Renal pelvis (tissue), 4 donors: ENCODE data around the gene MYO1C. TPM values are rescaled to one million over a fixed set of nuclear protein-coding genes. Genes with fewer than 3 reads are reported as not detected.
"Not testable (repeated sequence)": the region's sequence is repeated elsewhere in the genome, so short reads cannot be mapped to it uniquely, and the experiment has no call there.

ENCODE experiments used
- DNase-seq: peaks from one replicate; pipeline ENCODE4 v3.0.0-alpha.2; 2013
- polyA plus RNA-seq, 3 donors: library from polyadenylated mRNA; unstranded; fragments of 120-200 nt; gene quantifications; one replicate each; pipeline ENCODE4 v1.2.1, GENCODE V29; 2013; ENCODE audit not compliant: insufficient read length in 3 of 3

MYO1C gene
- polyA plus RNA-seq, 3 donors: 67.4 to 82.2 (median 71.6) TPM

GRCh38 chr17:1515640-1516387 is 23.3 kb upstream of the MYO1C start:
- peak; percentile 88 for DNase-seq

DNA sequence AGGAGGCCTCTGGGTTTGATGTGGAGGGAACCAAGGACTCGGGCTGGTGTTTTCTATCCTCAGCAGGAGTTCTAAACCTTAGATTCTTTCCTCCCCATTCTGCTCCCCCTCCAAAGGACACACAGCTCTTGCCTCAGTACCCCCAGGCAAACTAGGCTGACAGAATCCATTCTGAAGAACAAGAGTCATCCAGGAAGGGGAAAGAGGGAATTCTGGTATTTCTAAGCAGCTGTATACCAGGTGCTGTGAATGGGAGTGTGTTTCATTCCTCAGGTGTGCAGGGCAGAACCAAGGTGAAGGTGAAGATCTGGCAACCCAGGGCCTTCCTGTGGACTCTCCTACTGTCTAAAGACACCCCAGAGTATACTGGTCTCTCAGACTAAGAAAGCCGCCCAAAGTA is 19.9 kb upstream of the MYO1C start:
- no peak for DNase-seq

DNA sequence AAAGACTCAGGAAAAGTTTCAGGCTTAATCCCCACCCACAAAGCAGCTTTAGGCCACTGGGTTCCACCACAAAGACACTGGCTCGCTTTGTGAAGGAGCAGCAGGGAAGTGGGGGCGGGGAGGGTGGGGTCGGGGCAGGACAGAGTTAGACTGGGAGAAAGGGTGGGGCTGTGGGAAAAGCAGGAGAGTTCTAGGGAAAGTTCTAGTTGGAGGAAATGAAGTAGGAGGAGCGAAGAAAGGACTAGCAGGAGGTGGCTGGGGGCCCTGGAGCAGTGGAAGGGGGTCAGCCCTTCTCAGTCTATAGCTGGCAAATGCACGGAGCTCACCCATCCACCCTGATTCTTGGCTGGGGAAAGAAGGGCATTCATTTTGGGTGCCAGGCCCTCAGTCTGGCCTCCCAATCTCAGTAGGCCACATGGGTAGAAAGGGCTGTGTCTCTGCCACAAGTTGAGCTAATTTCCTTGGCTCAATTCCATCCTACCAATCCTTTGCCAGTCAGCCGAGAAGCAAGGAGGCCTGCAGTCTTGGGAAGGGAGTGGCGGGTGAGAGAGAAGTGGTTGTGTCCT is 19.4 kb upstream of the MYO1C start:
- no peak for DNase-seq

DNA sequence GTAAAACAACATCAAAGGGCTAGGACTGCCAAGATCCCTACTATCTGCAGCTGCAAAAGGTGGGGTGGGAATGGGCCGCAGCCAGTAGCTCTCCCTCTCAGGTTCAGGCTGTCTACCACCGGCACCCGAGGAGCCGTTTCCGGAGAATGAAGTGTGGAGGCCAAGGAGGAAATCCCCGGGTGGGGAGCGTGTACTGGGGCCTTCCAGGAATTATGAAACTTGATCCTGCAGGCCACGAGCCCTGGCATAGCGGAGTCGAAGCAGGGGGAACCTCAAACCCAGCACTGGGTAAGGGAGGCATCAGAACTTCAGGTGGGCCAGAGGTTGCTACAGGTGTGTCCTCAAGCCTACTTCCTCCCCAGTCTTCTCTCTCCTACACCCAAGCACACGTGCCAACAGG is 18.8 kb upstream of the MYO1C start:
- DNase-seq: no peak

DNA sequence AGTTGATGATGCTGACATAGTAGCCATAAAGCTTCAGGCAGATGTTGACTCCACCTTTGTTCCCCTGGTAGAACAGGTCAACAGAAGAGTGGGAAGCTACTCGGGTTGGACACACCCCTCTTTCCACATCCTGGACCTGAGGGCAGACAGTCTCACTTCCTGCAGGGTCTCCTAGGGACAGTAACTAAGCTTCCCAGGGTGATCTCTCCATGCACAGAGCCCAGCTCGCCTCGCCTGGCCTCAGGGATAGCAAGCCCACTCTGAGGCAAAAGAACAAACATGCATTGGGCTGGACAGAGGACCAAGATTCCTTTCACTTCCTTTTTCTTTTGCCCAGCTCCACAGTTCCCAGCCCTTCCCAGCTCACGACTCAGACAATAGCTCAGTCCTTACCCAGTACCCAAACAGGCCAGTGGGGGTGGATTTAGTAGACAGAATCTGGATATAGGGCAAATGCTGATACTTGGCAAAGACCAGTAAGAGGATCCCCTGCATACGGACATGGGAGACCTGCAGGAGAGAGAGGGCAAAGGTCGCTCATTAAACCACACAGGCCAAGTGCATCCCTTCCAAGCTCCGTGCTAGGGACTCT is 16.9 kb upstream of the MYO1C start:
- DNase-seq: no peak

- not testable (repeated sequence) for DNase-seq
These were observed 16.2 kb upstream of the MYO1C start for GRCh38 chr17:1508709-1509108.

DNA sequence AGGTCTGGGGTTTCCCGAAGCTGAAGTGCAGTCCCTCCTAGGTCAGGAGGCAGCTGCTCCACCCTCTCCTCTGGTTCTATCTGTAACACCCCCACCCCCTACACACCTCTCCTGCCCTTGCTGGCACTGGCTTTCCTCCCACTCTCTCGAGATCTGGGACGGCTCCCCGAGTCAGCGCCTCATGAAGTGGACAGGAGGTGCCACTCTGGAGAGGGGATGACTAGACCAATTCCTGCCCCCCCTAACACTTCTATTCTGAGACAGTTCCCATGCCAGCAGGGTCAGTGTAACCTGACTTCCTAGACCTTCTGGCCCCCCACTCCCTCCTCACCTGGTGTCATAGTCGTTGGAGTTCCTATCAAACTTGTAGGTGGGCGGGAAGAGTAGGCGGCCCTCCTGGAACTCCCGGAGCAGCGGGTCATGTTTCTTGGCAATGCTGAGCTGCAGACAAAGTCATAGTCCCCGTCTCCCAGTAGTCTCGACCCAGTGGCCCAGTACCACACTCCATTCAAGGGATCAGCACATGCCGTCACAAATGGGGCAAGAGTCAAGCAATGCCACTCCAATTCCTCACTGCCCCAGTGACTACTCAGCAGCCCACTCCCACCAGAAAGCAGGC is 14.3 kb upstream of the MYO1C start:
- DNase-seq: no peak

GRCh38 chr17:1505586-1505985 is 13.1 kb upstream of the MYO1C start:
- no peak for DNase-seq

DNA sequence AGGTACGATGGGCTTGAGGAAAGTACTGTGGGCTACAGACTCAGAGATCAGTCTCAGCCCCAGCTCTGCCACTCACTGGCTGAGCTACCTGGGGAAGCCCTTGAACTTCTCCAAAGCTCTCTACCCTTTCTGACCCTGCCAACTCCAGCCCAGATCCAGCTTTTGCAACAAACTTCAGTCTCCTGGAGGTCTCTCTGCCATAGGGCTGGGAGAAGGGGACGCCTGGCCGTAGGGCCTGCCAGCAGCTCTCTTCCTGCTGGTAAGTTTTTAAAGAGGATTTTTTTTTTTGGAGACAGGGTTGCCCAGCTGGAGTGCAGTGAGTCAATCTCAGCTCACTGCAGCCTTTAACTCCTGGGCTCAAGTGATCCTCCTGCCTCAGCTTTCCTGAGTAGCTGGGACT is 12.4 kb upstream of the MYO1C start:
- DNase-seq: no peak

- no peak for DNase-seq
These were observed 11.2 kb upstream of the MYO1C start for GRCh38 chr17:1503699-1504098.

DNA sequence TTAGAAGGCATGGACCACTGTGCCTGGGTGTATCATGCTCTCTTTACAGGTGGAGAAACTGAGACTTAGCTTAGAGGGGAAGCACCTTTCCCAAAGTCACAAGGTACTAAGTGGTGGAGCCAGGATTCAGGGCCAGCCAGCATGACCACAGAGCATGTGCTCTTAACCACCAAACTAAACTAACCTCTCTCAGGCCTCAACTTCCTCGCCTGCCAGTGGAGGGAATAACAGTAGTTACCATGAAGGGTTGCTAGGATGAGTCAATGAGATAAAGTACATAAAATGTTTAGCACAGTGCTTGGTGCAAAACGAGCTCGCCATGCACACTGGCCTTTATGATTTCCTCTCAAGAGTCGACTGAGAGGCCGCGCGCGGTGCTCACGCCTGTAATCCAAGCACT is 6.4 kb upstream of the MYO1C start:
- DNase-seq: no peak

DNA sequence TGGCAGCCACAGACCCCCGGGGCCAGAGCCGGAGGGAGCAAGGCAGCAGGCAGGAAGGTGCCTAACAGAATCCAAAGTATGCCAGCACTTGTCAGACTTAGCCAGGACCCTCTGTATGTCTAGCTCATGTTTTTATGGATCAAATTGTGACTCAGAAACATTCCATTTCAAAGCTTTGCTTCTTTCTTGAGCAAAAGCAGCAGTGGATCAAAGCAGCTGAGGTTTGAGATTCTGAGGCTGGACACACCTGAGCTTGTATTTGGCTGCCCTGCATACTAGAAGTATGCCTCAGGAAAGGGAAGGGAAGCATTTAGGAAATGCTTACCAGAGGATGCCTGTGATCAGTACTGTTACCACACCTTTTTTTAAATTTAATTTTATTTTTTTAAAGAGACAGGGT is 5.7 kb upstream of the MYO1C start:
- no peak for DNase-seq

- DNase-seq: no peak
These were observed 5.3 kb upstream of the MYO1C start for GRCh38 chr17:1497831-1498230.

DNA sequence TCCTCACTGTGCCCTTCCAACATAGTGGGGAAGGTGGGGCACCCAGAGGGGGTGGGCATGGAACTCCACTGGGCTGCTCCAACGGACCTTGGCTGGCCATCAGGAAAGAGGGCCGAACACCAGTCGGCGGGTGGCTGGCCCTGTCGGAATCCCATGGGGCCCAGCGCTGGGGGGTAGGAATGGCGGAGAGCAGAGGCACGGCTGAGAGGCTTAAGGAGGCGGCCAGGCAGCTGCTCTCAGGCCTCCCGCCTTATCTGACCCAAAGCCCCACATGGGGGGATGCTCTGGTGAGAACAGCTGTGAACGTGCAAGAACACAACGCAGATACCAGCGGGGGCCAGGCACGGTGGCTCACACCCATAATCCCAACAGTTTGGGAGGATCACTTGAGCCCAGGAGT is 4.4 kb upstream of the MYO1C start:
- DNase-seq: no peak

- DNase-seq: no peak
These were observed 2.9 kb upstream of the MYO1C start for GRCh38 chr17:1495265-1495989.

DNA sequence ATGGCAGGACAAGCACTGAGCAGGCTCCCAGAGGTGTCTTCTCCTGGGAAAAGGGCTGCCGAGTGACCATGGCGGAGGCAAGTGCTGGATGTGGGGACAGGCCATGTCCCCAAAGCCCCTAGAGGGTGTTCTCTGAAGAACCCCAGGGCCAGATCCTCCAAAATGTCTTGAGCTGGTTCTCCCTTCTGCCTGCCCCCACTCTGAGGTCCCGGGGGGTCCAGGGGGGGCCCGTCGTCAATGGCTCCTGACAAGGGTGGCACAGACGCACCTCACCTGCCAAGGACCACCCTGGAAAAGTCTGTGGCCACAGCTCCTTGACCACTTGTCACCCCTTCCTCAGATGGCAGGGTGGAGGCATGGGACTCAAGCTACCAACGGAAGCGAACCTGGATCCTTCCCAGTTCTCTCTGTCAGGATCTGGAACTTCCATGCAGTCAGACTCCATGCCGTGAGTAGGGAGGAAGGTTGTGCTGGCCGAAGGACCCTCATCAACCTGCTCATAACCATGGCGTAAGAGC is 2.3 kb upstream of the MYO1C start:
- no peak for DNase-seq

DNA sequence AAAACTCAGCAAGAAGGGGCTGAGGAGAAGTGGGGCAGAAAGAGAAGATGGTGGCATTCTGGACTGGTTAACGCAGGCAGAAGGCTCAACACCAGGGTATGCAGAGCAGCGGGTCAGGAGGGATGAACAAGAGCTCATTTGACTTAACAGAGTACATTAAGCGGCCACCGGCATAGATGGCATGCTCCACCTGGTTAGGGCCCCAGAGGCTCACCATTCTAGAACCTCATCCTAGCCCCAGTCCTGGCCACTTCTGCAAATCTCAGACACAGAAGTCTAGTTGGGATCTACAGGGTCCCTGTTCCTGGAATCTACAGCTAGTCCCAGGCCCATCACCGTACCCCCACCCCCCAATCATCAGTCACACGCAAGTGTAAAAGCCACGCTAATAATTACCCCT is 1.7 kb upstream of the MYO1C start:
- no peak for DNase-seq

DNA sequence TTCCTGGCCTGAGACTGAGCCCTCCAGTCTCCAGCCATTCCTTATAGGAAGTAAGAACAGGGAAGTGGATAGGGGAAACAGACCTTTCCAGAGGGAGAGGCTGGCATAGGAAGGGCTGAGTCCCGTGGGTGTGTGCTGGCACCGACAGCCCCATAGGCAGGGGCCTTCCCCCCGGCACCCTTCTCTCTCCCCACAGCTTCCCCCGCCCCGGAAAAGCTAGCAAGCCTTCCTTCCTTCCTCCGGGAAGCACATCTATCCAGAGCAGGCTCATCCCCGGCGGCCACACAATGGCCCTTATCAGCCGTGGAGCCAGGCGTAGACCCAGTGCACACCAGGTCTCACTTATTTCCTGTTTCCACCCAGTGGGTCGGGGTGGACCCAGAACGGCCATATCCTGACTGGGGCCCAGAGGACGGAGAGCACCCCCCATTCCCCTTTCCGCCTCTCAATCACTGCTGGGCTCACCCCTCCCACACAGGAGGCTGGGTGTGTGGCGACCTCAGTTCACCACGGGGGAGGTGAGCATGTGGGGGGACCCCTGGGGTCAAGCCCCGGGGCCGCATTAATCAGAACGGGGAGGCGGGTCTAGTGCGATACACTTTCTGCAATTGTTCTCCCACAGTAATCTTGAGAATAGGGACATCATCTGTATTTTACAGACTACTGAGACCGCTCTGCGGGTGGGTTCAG is 950 bp upstream of the MYO1C start:
- DNase-seq: no peak

DNA sequence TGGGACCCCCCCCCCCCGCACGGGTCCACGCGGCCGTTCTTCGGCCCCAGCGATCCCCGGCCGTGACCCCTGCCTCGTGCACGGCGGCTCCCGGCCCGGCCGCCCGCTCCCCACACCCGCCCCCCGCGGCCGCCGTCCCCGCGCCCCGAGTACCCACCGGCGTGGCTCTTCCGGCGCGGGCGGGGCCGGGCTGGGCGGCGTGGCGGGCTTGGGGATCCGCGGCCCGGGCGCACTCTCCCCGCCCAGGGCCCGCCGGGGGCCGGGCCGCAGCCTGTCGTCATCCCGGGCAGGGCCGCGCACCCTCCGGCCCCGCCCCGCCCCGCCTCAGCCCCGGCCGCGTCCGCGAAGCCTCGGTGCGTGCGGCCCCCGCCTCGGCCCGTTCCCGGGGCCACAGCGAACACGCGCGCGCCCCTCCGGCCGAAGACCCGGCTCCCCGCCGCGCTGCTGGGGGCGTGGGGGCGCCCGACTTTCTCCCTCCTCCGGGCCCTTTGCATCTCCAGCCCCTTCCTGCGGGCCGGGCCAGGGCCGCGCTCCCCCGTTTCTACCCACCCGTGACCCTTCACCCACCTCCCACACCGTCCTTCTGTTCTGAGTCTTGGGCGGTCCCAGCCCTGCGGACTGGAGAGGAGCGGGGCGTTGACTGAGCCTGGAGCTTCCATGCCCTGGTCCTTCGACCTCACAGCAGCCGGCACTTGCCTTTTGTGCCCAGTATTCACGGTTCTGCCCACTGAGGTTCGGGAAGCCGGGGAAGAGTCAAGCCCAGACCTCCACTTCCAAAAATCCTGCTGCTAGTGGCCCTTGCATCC is 840 bp downstream of the MYO1C start:
- no peak for DNase-seq

DNA sequence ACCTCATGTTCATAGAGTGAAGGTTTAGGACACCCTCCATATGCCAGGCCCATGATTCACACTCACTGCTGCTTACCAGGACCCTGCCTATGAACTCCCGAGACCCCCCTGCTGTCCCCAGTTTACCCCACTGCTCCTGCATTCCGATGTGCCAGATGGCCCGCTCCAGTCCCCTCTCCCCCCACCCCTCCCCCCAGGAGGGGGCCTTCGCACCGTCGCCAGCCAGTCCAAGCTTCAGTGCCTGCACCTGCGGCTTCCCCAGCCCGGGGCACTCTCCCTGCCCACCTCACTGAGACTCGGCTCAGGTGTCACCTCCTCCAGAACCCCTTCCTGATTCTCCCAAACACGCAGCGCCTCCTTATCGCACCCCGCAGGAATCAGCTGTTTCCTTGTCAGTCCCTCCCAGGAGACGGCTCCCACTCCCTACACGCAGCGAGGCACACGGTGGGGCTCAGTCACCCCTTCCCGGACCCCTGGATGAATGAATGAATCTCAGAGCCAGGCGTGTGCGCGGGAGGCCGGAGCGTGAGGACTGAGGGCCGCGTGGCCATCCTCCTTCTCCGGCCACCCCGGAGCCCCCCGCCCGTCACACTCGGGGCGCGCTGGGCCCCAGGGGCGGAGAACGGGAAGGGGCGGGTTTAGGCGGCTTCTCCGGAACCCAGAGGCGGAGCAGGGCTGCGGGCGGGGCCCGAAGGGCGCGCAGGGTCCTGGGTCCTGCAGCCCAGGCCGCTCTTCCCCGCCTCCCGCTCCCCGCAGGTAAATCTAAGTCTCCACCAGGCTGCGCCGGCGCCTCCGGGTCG is 1.6 kb downstream of the MYO1C start:
- peak; percentile 51 for DNase-seq
